Measurements from ENCODE around the gene IFT81.

Gene IFT81

DNA sequence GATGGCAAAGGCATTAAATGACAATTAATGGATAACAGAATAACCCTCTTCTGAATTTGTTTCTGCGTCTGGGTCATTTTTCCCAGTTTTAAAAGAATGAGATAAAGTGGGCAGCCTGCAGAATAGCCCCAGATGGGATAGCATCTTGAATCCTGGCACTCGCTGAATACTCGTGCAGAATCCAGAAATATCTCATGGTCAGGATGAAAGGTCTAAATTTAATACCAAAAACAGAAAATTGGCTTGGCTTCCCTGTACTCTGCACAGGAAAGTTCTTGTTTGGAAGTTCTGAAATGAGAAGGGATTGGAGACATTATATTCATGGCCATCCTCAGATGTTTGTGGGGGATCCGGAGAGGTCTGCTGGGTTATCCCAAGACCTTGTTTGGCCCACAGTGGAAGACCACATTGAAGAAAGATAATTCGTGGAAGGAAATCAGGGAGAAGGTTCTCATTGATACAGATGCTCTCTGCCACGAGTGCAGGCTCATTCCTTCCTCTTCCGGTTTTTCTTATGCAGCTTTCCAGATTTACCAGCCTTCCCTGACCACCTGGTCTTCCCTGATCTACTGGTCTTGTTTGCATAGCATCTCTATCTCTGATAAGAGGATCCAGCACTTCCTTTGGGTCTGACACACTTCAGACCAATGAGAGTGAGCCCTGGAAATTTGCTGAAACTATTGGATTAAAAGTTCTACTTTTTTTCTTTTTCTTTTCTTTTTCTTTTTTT is 6.0 kb upstream of the IFT81 start:
- Histone ChIP-seq H3K36me3 (ENCODE audit: insufficient read depth, insufficient read length, low read length) (no peaks in the 10 kb centered on the region), H3K9ac (ENCODE audit: insufficient read length, low read depth) (no peak overlapping the region), H3K4me1 (ENCODE audit: insufficient read depth, insufficient read length) (no peaks in the 10 kb centered on the region), H3K4me3 (ENCODE audit: insufficient read length, low read depth) (no peak overlapping the region), H3K27me3 (ENCODE audit: insufficient read depth, insufficient read length) (peaks cover 2% of the 10 kb centered on the region), H3K9me3 (ENCODE audit: insufficient read depth, low read length) (no peaks in the 10 kb centered on the region)
- no peak for DNase-seq (ENCODE audit: low read depth, low spot score)
- no peak for TF ChIP-seq SUZ12 (IDR thresholded peaks at IDR 0.05; ENCODE audit: extremely low read depth, insufficient read depth, insufficient read length)
- no peak for TF ChIP-seq ZNF274 (IDR thresholded peaks at IDR 0.05; ENCODE audit: low read depth, low read length)
- TF ChIP-seq YY1 (IDR thresholded peaks at IDR 0.05; ENCODE audit: insufficient read depth, insufficient read length): no peak

DNA sequence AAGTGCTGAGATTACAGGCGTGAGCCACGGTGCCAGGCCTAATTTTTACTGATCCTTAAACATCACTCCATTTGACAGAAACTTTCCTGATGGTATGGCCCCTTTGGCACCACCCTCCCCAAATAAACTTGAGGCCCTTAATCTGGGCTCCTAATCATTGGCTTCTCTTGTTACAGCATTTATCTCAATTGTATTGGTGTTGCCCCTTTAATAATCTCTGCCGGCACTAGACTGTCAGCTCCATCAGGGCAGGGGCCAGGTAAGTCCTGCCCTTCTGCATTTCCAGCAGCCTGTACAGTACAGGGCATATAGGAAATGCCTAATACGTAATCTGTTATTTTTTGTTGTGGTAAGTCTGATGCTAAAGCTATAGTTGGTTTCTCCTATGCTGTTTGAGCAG is 1.2 kb upstream of the IFT81 start:
- peaks cover 9% of the 10 kb centered on the region for H3K27me3 ChIP-seq (ENCODE audit: insufficient read depth, insufficient read length)
- TF ChIP-seq YY1 (IDR thresholded peaks at IDR 0.05; ENCODE audit: insufficient read depth, insufficient read length): no peak
- TF ChIP-seq ZNF274 (IDR thresholded peaks at IDR 0.05; ENCODE audit: low read depth, low read length): no peak
- no peak for TF ChIP-seq SUZ12 (IDR thresholded peaks at IDR 0.05; ENCODE audit: extremely low read depth, insufficient read depth, insufficient read length)
- H3K36me3 ChIP-seq (ENCODE audit: insufficient read depth, insufficient read length, low read length): no peaks in the 10 kb centered on the region
- no peak overlapping the region for H3K9ac ChIP-seq (ENCODE audit: insufficient read length, low read depth)
- no peaks in the 10 kb centered on the region for H3K9me3 ChIP-seq (ENCODE audit: insufficient read depth, low read length)
- H3K4me1 ChIP-seq (ENCODE audit: insufficient read depth, insufficient read length): no peaks in the 10 kb centered on the region
- no peak for DNase-seq (ENCODE audit: low read depth, low spot score)
- H3K4me3 ChIP-seq (ENCODE audit: insufficient read length, low read depth): no peak overlapping the region

GRCh38 chr12:110123919-110124268 is 263 bp upstream of the IFT81 start:
- TF ChIP-seq SUZ12 (IDR thresholded peaks at IDR 0.05; ENCODE audit: extremely low read depth, insufficient read depth, insufficient read length): no peak
- no peak for TF ChIP-seq ZNF274 (IDR thresholded peaks at IDR 0.05; ENCODE audit: low read depth, low read length)
- TF ChIP-seq YY1 (IDR thresholded peaks at IDR 0.05; ENCODE audit: insufficient read depth, insufficient read length): no peak
- Histone ChIP-seq H3K9ac (ENCODE audit: insufficient read length, low read depth) (no peak overlapping the region), H3K27me3 (ENCODE audit: insufficient read depth, insufficient read length) (peaks cover 9% of the 10 kb centered on the region), H3K9me3 (ENCODE audit: insufficient read depth, low read length) (no peaks in the 10 kb centered on the region), H3K36me3 (ENCODE audit: insufficient read depth, insufficient read length, low read length) (peaks cover 8% of the 10 kb centered on the region), H3K4me3 (ENCODE audit: insufficient read length, low read depth) (no peak overlapping the region), H3K4me1 (ENCODE audit: insufficient read depth, insufficient read length) (no peaks in the 10 kb centered on the region)
- DNase-seq (ENCODE audit: low read depth, low spot score): no peak

- Histone ChIP-seq H3K9me3 (ENCODE audit: insufficient read depth, low read length) (no peaks in the 10 kb centered on the region), H3K36me3 (ENCODE audit: insufficient read depth, insufficient read length, low read length) (peaks cover 27% of the 10 kb centered on the region), H3K27me3 (ENCODE audit: insufficient read depth, insufficient read length) (peaks cover 9% of the 10 kb centered on the region), H3K4me1 (ENCODE audit: insufficient read depth, insufficient read length) (no peaks in the 10 kb centered on the region), H3K4me3 (ENCODE audit: insufficient read length, low read depth) (no peak overlapping the region), H3K9ac (ENCODE audit: insufficient read length, low read depth) (no peak overlapping the region)
- TF ChIP-seq YY1 (IDR thresholded peaks at IDR 0.05; ENCODE audit: insufficient read depth, insufficient read length): no peak
- TF ChIP-seq ZNF274 (IDR thresholded peaks at IDR 0.05; ENCODE audit: low read depth, low read length): no peak
- TF ChIP-seq SUZ12 (IDR thresholded peaks at IDR 0.05; ENCODE audit: extremely low read depth, insufficient read depth, insufficient read length): no peak
- DNase-seq (ENCODE audit: low read depth, low spot score): no peak
These were observed 2.4 kb downstream of the IFT81 start for GRCh38 chr12:110126557-110126956.

GRCh38 chr12:110134691-110135411 is 10.7 kb downstream of the IFT81 start:
- DNase-seq (ENCODE audit: low read depth, low spot score): no peak
- no peaks in the 10 kb centered on the region for H3K9me3 ChIP-seq (ENCODE audit: insufficient read depth, low read length)
- TF ChIP-seq ZNF274 (IDR thresholded peaks at IDR 0.05; ENCODE audit: low read depth, low read length): no peak
- TF ChIP-seq SUZ12 (IDR thresholded peaks at IDR 0.05; ENCODE audit: extremely low read depth, insufficient read depth, insufficient read length): no peak
- no peak for TF ChIP-seq YY1 (IDR thresholded peaks at IDR 0.05; ENCODE audit: insufficient read depth, insufficient read length)
- no peaks in the 10 kb centered on the region for H3K4me1 ChIP-seq (ENCODE audit: insufficient read depth, insufficient read length)
- peaks cover 70% of the 10 kb centered on the region for H3K36me3 ChIP-seq (ENCODE audit: insufficient read depth, insufficient read length, low read length)
- H3K4me3 ChIP-seq (ENCODE audit: insufficient read length, low read depth): no peak overlapping the region
- H3K9ac ChIP-seq (ENCODE audit: insufficient read length, low read depth): no peak overlapping the region
- no peaks in the 10 kb centered on the region for H3K27me3 ChIP-seq (ENCODE audit: insufficient read depth, insufficient read length)

DNA sequence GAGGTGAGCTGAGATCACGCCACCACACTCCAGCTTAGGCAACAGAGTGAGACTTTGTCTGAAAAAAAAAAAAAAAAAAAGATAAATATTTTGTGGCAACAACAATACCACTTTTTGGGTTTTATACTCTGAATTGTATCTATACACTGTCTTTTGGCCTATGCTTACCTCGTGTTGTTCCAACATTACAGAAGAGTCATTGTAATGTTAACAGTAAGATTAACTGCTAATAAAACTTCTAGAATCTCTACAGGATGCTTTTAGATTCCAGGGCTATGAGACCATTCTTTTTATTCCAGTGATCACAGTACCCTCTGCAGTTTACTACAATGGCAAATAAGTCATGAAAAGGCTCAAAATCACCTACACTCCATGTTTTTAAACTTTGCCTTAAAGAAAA is 11.6 kb downstream of the IFT81 start:
- no peak overlapping the region for H3K9ac ChIP-seq (ENCODE audit: insufficient read length, low read depth)
- no peak for DNase-seq (ENCODE audit: low read depth, low spot score)
- no peak for TF ChIP-seq ZNF274 (IDR thresholded peaks at IDR 0.05; ENCODE audit: low read depth, low read length)
- TF ChIP-seq SUZ12 (IDR thresholded peaks at IDR 0.05; ENCODE audit: extremely low read depth, insufficient read depth, insufficient read length): no peak
- TF ChIP-seq YY1 (IDR thresholded peaks at IDR 0.05; ENCODE audit: insufficient read depth, insufficient read length): no peak

DNA sequence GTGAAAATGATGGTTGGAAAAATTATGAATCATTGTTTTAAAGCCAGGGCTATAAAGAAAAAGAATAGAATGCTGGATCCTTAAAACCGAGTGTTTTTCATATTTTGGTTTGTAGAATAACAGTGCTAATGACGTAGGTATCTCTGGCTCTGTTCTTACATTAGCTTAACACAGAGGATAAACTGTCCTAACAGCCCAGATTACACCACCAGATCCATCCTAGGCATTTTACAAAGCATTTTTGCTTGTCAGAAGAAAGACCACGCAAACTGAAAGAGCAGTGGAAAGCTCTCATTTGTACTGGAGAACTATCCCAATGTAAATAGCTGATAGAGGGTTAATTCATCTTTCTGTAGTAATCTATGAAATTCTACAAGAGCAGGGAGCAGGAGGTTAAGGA is 13.6 kb downstream of the IFT81 start:
- no peak overlapping the region for H3K4me3 ChIP-seq (ENCODE audit: insufficient read length, low read depth)
- no peaks in the 10 kb centered on the region for H3K4me1 ChIP-seq (ENCODE audit: insufficient read depth, insufficient read length)
- peaks cover 68% of the 10 kb centered on the region for H3K36me3 ChIP-seq (ENCODE audit: insufficient read depth, insufficient read length, low read length)
- no peak overlapping the region for H3K9ac ChIP-seq (ENCODE audit: insufficient read length, low read depth)
- no peak for TF ChIP-seq YY1 (IDR thresholded peaks at IDR 0.05; ENCODE audit: insufficient read depth, insufficient read length)
- TF ChIP-seq ZNF274 (IDR thresholded peaks at IDR 0.05; ENCODE audit: low read depth, low read length): no peak
- no peak for TF ChIP-seq SUZ12 (IDR thresholded peaks at IDR 0.05; ENCODE audit: extremely low read depth, insufficient read depth, insufficient read length)
- no peak for DNase-seq (ENCODE audit: low read depth, low spot score)
- no peaks in the 10 kb centered on the region for H3K9me3 ChIP-seq (ENCODE audit: insufficient read depth, low read length)
- no peaks in the 10 kb centered on the region for H3K27me3 ChIP-seq (ENCODE audit: insufficient read depth, insufficient read length)

More for the DNA sequence above, 11.6 kb downstream of the IFT81 start:
- H3K27me3 ChIP-seq (ENCODE audit: insufficient read depth, insufficient read length): no peaks in the 10 kb centered on the region
- H3K36me3 ChIP-seq (ENCODE audit: insufficient read depth, insufficient read length, low read length): peaks cover 65% of the 10 kb centered on the region
- no peak overlapping the region for H3K4me3 ChIP-seq (ENCODE audit: insufficient read length, low read depth)
- no peaks in the 10 kb centered on the region for H3K9me3 ChIP-seq (ENCODE audit: insufficient read depth, low read length)
- H3K4me1 ChIP-seq (ENCODE audit: insufficient read depth, insufficient read length): no peaks in the 10 kb centered on the region
